AG08396 (cell line): ENCODE data around the gene ARL4C.

Experiments used
- DNase-seq: peaks from one replicate; pipeline ENCODE4 v3.0.0; 2012; ENCODE audit warnings: low spot score, mixed read lengths

Gene ARL4C, protein sequence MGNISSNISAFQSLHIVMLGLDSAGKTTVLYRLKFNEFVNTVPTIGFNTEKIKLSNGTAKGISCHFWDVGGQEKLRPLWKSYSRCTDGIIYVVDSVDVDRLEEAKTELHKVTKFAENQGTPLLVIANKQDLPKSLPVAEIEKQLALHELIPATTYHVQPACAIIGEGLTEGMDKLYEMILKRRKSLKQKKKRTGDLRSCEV

DNA sequence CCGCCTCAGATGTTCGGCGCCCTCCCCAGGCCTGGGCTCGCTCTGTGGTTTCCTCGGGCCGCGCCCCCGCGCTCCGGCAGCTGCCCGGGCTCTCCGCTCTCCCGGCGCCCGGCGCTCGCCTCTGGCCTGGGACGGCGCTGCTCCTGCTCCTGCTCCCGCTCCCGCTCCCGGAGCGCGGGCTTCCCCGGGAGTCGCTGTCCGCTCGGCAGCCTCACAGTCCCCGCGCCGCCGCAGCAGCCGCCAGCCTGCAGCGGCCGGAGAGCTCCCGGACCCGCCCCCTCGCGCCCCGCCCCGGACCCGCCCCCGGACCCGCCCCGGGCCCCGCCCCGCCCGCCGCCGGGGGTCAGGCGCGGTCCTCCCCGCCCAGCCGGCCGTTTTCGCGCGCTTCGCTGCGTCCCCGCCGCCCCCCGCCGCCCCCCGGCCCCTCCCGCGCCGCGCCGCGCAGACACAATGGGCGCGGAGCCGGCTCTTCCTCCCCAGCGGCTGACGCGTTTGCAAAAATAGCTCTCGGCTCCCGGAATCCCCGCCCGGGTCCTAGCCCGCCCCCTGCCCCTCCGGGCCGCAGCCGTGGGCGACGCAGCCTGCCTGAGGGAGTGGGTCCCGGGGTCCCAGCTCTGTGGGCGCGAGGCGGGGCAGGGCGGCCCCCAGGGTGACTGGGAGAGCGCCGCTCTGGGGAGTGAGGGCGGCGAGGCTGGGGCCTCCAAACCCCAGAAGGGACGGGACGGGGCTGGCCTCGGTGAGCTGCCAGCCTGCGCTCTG is at the start of gene ARL4C:
Gene ARL4C, minus strand, starts transcription at position 247 of the 759 bp plus-strand sequence. CDS start 495 bp downstream, outside the sequence.
- DNase-seq, result peak; percentile 91

GRCh38 chr2:234544659-234545611 is 48.1 kb upstream of the ARL4C start:
- peak; percentile 78 for DNase-seq

GRCh38 chr2:234542742-234543141 is 45.9 kb upstream of the ARL4C start:
- DNase-seq, result no peak

DNA sequence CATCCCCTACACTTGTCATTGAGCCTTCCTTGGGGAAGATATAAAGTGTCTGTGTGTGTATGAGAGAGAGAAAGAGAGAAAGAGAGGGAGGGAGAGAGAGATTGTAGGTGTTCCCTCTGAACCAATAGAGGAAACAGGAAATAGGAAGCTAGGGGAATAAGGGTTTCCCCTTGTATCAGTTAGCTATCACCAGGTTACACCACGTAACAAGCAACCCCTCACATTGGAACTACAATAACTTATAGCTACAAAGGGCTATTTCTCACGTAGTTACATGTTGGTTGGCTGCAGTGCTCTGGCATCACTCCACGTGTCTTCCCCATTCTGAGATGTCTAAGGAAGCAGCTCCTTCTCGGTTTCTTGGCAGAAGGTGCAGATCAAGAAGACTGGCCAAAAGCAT is 41.0 kb upstream of the ARL4C start:
- DNase-seq, result no peak

- no peak for DNase-seq
These were observed 39.5 kb upstream of the ARL4C start for GRCh38 chr2:234536178-234536965.

GRCh38 chr2:234535464-234535863 is 38.6 kb upstream of the ARL4C start:
- no peak for DNase-seq

- no peak for DNase-seq
These were observed 37.6 kb upstream of the ARL4C start for GRCh38 chr2:234534515-234534914.

DNA sequence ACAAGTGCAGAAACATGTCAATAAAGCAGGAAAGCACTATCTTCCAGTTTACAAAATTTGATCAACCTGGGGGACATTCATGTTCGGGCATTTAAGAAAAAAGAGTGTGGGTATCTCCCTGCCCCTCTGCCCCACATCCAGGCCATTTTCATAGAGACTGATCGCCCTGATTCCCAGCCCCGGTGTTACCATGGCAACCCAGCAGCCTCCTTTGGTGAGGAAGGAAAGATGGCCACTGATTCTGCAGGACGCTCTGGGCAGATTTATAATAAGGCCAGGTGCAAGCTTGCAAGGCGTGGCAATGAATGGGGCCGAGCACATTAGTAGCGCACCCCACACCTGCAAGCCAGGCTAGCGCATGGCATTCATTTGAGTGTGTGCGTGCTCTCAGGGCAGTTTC is 36.7 kb upstream of the ARL4C start:
- DNase-seq, result no peak

GRCh38 chr2:234528410-234529148 is 31.7 kb upstream of the ARL4C start:
- DNase-seq, result no peak

DNA sequence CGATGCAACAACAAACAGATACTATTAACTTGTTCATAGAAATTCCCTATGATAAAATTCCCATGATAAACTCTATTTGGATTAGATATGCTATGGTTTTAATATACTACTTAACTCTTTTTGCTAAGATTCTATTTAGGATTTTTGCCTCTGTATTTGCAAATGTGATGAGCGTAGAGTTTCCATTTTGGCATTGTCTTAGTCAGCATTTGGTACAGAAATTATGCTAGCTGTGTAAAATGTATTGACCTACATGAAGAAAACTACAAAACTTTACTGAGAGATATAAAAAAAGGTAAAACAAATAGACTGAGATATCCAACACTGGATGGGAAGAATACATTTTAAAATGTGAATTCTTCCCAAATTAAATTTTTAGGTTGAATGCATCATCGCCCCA is 29.8 kb upstream of the ARL4C start:
- no peak for DNase-seq

- no peak for DNase-seq
These were observed 24.7 kb upstream of the ARL4C start for GRCh38 chr2:234521536-234521935.

DNA sequence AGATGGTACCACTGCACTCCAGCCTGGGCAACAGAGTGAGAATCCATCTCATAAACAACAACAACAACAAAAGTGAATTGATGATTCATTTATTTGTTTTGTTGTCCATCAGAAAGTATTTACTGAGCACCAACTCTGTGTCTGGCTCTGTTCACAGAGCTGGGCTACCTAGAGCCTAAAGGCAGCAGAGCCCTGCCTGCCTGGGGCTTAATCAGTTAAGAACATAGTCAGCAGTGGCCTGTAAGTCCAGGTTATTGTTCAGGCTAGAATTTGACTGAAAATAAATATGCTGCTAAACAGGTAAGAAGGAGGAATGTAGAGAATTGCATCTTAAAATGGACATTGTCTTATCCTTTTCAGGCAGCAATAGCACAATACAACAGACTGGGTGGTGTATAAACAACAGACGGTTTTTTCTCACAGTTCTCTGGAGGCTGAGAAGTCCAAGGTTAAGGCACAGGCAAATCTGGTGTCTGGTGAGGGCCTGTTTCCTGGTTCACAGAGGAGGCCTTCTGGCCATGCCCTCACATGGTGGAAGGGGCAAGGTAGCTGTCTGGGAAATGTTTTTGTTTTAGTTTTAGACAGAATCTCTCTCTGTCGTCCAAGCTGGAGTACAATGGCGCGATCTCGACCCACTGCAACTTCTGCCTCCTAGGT is 22.2 kb upstream of the ARL4C start:
- no peak for DNase-seq

DNA sequence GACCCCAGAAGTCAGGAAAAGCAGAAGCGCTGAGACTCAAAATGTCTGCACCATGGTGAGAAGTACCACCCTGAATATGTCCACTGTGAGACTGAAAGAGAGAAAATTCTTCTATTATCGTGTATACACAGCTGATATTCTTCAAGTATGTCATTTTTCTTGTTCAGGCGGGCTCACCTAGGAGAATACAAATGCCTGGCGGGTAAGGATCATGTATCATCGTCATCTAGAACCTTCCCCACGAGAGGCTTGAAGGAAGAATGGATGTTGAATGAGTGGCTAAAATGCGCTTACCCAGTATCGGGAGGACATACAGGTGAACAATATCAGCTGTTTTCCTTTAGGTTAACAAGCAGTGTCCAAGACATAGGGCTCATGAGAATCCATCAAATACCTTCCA is 21.1 kb upstream of the ARL4C start:
- DNase-seq, result no peak

GRCh38 chr2:234514873-234515638 is 18.2 kb upstream of the ARL4C start:
- DNase-seq, result no peak

DNA sequence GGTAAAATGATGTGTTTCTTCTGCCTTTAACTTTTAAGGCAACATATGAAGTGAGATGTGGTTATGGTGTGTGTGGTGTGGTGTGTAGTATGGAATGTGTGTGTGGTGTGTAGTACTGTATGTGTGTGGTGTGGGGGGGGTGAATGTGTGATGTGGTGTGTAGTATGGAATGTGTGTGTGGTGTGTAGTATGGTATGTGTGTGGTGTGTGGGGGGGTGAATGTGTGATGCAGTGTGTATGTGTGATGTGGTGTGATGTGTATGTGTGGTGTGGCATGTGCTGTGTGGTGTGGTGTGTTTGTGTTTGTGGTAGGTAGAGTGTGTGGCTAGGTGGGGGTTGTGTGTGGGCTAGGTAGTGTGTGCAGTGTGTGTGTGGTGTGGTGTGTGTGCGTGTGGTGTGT is 17.2 kb upstream of the ARL4C start:
- DNase-seq, result no peak

DNA sequence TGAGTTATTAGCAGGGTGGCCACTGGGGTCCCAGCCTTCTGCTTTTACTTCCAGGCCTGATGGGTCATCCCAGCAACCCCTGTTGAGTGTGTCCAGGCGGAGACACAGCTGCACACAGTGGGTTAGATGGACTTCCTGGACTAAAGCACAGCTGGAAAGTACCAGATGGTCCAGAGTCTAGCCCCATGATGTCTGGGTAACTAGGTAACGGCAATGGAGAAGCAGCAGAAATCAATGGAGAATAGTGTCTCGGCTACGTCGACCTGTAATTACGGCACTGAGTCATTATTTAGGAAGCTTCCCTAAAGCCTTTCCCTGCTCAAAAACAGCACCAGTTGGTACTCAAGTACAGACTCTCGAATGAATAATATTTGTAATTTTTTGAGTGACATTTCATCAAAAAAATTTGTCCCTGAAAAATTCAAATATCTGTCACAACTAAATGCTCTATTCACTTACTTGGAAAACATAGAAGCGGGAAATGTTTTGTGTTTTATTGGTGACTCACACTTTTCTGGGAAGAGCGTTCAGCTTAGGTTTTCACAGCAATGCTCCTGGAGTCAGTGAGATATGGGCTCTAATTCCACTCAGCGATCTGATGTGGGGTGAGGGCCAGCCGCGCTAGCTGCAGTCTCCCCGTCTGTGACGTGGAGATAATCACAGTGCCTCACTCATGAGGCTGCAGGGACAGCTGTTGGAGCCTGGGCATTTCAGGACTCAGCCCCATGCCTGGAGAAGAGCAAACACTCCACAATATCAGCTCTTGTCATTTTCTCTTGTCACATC is 16.2 kb upstream of the ARL4C start:
- no peak for DNase-seq

DNA sequence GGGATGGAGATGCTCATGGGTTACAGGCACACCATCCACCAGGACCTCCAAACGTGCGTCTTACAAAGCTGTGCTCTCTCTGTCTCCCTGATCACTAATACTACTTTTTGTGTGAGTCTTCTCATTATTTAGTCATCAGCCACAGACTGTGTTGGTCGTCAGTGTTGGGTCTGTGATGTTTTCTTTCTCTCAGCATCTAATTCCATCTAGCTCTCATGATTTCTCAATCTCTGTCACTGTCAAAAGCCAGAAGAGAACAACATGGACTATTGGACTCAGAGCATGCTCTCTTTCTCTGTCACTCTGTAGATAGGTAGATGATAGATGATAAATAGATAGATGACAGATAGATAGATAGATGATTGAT is 6.0 kb upstream of the ARL4C start:
- DNase-seq, result no peak

DNA sequence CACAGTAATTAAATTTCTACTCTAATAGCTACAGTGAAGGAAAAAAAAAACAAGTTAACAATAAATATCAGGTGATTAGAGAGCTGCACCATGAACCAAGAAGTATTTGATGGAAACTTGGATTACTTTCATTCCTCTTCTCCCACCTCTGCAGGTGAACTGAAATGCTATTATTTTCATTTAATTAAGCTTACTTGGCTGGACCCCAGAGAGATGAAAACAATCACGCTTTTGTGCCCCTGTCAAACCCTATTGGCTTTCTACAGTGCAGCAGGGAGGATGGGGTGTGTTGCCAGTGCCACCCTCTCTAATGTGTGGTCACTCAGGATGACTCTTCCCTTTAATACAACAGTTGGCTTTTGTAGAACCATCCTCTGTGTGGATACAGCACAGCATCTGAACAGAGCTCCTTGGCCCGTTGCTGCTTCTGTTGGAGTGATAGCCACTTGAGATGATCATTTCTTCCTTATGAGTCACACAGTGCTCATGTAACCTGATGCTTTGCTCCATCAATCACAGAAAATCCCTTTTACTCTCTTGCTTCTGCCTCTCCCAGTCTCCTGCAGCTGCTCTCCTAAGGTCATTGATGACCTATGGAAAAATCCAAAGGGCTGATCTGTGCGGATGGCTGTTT is 5.5 kb upstream of the ARL4C start:
- peak; percentile 66 for DNase-seq
